ENCODE results near the gene KIAA1958. TPM values are rescaled to one million over a fixed set of nuclear protein-coding genes. Genes with fewer than 3 reads are reported as not detected.

Gene KIAA1958
- total and polyA plus RNA-seq, 2 donors from 2014 or later: 2.6 to 15.3 TPM

- Histone ChIP-seq H3K36me3 (ENCODE audit: control insufficient read depth in 2 of 3, insufficient read depth in 3 of 3, low read length in 3 of 3) (peaks cover 0 to 5% (median 0%) of the 10 kb centered on the region in 3 donors), H3K9ac (ENCODE audit: low read length in 3 of 3) (no peak overlapping the region), H3K4me3 (ENCODE audit: low read length in 3 of 3) (no peak overlapping the region), H3K9me3 (ENCODE audit: control insufficient read depth in 2 of 3, insufficient read depth in 1 of 3, low read length in 3 of 3) (no peaks in the 10 kb centered on the region), H3K4me1 (ENCODE audit: control insufficient read depth in 2 of 3, insufficient read depth in 2 of 3, low read depth in 1 of 3, low read length in 3 of 3) (no peaks in the 10 kb centered on the region), H3K27ac (ENCODE audit: low read depth in 2 of 2, low read length in 2 of 2) (no peak overlapping the region), H3K27me3 (ENCODE audit: control insufficient read depth, insufficient read depth, low read length) (no peaks in the 10 kb centered on the region)
- FAIRE-seq (no peak), DNase-seq (no peak)
- intact Hi-C loops (cut with DNase I): no loop called here
- TF ChIP-seq CTCF (IDR thresholded peaks at IDR 0.05; ENCODE audit: borderline replicate concordance, extremely low read depth, insufficient read depth): no peak
These were observed 208.3 kb downstream of the KIAA1958 start for GRCh38 chr9:112694706-112695555.

- no peak overlapping the region for H3K9ac ChIP-seq (ENCODE audit: low read length in 3 of 3)
- H3K27me3 ChIP-seq (ENCODE audit: control insufficient read depth, insufficient read depth, low read length): no peaks in the 10 kb centered on the region
- FAIRE-seq: no peak
- DNase-seq: no peak
- H3K27ac ChIP-seq (ENCODE audit: low read depth in 2 of 2, low read length in 2 of 2): no peak overlapping the region
- intact Hi-C loops (cut with DNase I): no loop called here
- H3K4me3 ChIP-seq (ENCODE audit: low read length in 3 of 3): no peak overlapping the region
- no peaks in the 10 kb centered on the region for H3K4me1 ChIP-seq (ENCODE audit: control insufficient read depth in 2 of 3, insufficient read depth in 2 of 3, low read depth in 1 of 3, low read length in 3 of 3)
- H3K36me3 ChIP-seq (ENCODE audit: control insufficient read depth in 2 of 3, insufficient read depth in 3 of 3, low read length in 3 of 3): peaks cover 0 to 2% (median 0%) of the 10 kb centered on the region in 3 donors
- no peaks in the 10 kb centered on the region for H3K9me3 ChIP-seq (ENCODE audit: control insufficient read depth in 2 of 3, insufficient read depth in 1 of 3, low read length in 3 of 3)
- TF ChIP-seq CTCF (IDR thresholded peaks at IDR 0.05; ENCODE audit: borderline replicate concordance, extremely low read depth, insufficient read depth): no peak
These were observed 209.8 kb downstream of the KIAA1958 start for GRCh38 chr9:112696461-112696860.

- no peaks in the 10 kb centered on the region for H3K4me1 ChIP-seq (ENCODE audit: control insufficient read depth in 2 of 3, insufficient read depth in 2 of 3, low read depth in 1 of 3, low read length in 3 of 3)
- H3K4me3 ChIP-seq (ENCODE audit: low read length in 3 of 3): no peak overlapping the region
- no peak overlapping the region for H3K27ac ChIP-seq (ENCODE audit: low read depth in 2 of 2, low read length in 2 of 2)
- intact Hi-C loops (cut with DNase I): no loop called here
- FAIRE-seq (no peak), DNase-seq (no peak)
- H3K27me3 ChIP-seq (ENCODE audit: control insufficient read depth, insufficient read depth, low read length): no peaks in the 10 kb centered on the region
- no peak overlapping the region for H3K9ac ChIP-seq (ENCODE audit: low read length in 3 of 3)
- H3K36me3 ChIP-seq (ENCODE audit: control insufficient read depth in 2 of 3, insufficient read depth in 3 of 3, low read length in 3 of 3): peaks cover 0 to 3% (median 0%) of the 10 kb centered on the region in 3 donors
- no peaks in the 10 kb centered on the region for H3K9me3 ChIP-seq (ENCODE audit: control insufficient read depth in 2 of 3, insufficient read depth in 1 of 3, low read length in 3 of 3)
- TF ChIP-seq CTCF (IDR thresholded peaks at IDR 0.05; ENCODE audit: borderline replicate concordance, extremely low read depth, insufficient read depth): no peak
These were observed 212.6 kb downstream of the KIAA1958 start for GRCh38 chr9:112699230-112699629.
